H9 (cell line): ENCODE data around the gene VTA1. TPM values are rescaled to one million over a fixed set of nuclear protein-coding genes. Genes with fewer than 3 reads are reported as not detected.
A peak's percentile ranks its signal among the peaks of the same experiment; 100 is the strongest.

Experiments
- DNase-seq: peaks from one replicate; pipeline ENCODE4 v3.0.0-alpha.2; 2017
- H2AFZ ChIP-seq: one replicate; pipeline ENCODE4 v1.6.1; 2013; ENCODE audit warnings: mild to moderate bottlenecking, low read length, control low read depth, moderate library complexity
- H2AK5ac ChIP-seq: 2 replicates; pipeline ENCODE4 v1.6.1; 2013; ENCODE audit warnings: low read length, control low read depth, mixed read lengths; ENCODE audit not compliant: insufficient read length
- H2BK120ac ChIP-seq: one replicate; pipeline ENCODE4 v1.6.1; 2013; ENCODE audit warnings: low read depth, mild to moderate bottlenecking, low read length, control low read depth, inconsistent platforms; ENCODE audit not compliant: poor library complexity, severe bottlenecking
- H2BK12ac ChIP-seq: 2 replicates; pipeline ENCODE4 v1.6.1; 2013; ENCODE audit warnings: low read length, control low read depth, mixed read lengths, low read depth; ENCODE audit not compliant: insufficient read length
- H2BK15ac ChIP-seq: 2 replicates; pipeline ENCODE4 v1.6.1; 2013; ENCODE audit warnings: low read depth, low read length, control low read depth
- H2BK20ac ChIP-seq: one replicate; pipeline ENCODE4 v1.6.1; 2013; ENCODE audit warnings: low read depth, mild to moderate bottlenecking, low read length, control low read depth, inconsistent platforms; ENCODE audit not compliant: poor library complexity, severe bottlenecking
- H2BK5ac ChIP-seq: 2 replicates; pipeline ENCODE4 v1.6.1; 2013; ENCODE audit warnings: low read length, control low read depth, mixed read lengths; ENCODE audit not compliant: insufficient read length
- H3K14ac ChIP-seq: 2 replicates; pipeline ENCODE4 v1.6.1; 2013; ENCODE audit warnings: low read length, control low read depth; ENCODE audit not compliant: insufficient read depth
- H3K18ac ChIP-seq: 2 replicates; pipeline ENCODE4 v1.6.1; 2013; ENCODE audit warnings: low read depth, mild to moderate bottlenecking, mixed read lengths, low read length, control low read depth; ENCODE audit not compliant: insufficient read length
- H3K23ac ChIP-seq: 2 replicates; pipeline ENCODE4 v1.6.1; 2013; ENCODE audit warnings: low read length, control low read depth, mixed read lengths, low read depth; ENCODE audit not compliant: insufficient read length
- H3K23me2 ChIP-seq: 2 replicates; pipeline ENCODE4 v1.6.1; 2013; ENCODE audit warnings: low read depth, mild to moderate bottlenecking, mixed read lengths, low read length, control low read depth; ENCODE audit not compliant: insufficient read length, poor library complexity, severe bottlenecking
- H3K27ac ChIP-seq: 2 replicates; pipeline ENCODE4 v1.5.1; 2013; ENCODE audit warnings: low read length, control low read depth, mixed read lengths, low read depth; ENCODE audit not compliant: insufficient read length
- H3K27me3 ChIP-seq: 2 replicates; pipeline ENCODE4 v1.6.1; 2013; ENCODE audit warnings: low read length, control low read depth, inconsistent platforms; ENCODE audit not compliant: insufficient read depth
- H3K4ac ChIP-seq: 2 replicates; pipeline ENCODE4 v1.6.1; 2013; ENCODE audit warnings: low read depth, mild to moderate bottlenecking, control low read depth, inconsistent platforms, low read length, moderate library complexity
- H3K4me1 ChIP-seq: 2 replicates; pipeline ENCODE4 v1.6.1; 2013; ENCODE audit warnings: low read length, control low read depth, inconsistent platforms; ENCODE audit not compliant: insufficient read depth
- H3K4me2 ChIP-seq: 2 replicates; pipeline ENCODE4 v1.6.1; 2013; ENCODE audit warnings: low read length, control low read depth, mixed read lengths; ENCODE audit not compliant: insufficient read length, insufficient read depth
- H3K56ac ChIP-seq: 2 replicates; pipeline ENCODE4 v1.6.1; 2013; ENCODE audit warnings: low read depth, mild to moderate bottlenecking, mixed read lengths, low read length, control low read depth; ENCODE audit not compliant: insufficient read length
- H3K79me1 ChIP-seq: 2 replicates; pipeline ENCODE4 v1.6.1; 2013; ENCODE audit warnings: low read depth, mild to moderate bottlenecking, moderate library complexity, low read length, control low read depth, inconsistent platforms; ENCODE audit not compliant: insufficient read depth, poor library complexity, severe bottlenecking
- H3K79me2 ChIP-seq: 2 replicates; pipeline ENCODE4 v1.6.1; 2013; ENCODE audit warnings: low read length, control low read depth, inconsistent platforms; ENCODE audit not compliant: insufficient read depth
- H3K9ac ChIP-seq: 2 replicates; pipeline ENCODE4 v1.6.1; 2013; ENCODE audit warnings: low read length, control low read depth, mixed read lengths; ENCODE audit not compliant: insufficient read length; ENCODE audit errors: extremely low read depth
- H3K9me3 ChIP-seq: one replicate; pipeline ENCODE4 v1.6.1; 2013; ENCODE audit warnings: low read depth, low read length, inconsistent platforms; ENCODE audit not compliant: control insufficient read depth
- H3T11ph ChIP-seq: one replicate; pipeline ENCODE4 v1.6.1; 2013; ENCODE audit warnings: mild to moderate bottlenecking, low read length, control low read depth, inconsistent platforms
- H4K20me1 ChIP-seq: one replicate; pipeline ENCODE4 v1.6.1; 2013; ENCODE audit not compliant: control insufficient read depth, insufficient read length, insufficient read depth
- H4K5ac ChIP-seq: 2 replicates; pipeline ENCODE4 v1.6.1; 2013; ENCODE audit warnings: low read depth, mild to moderate bottlenecking, mixed read lengths, low read length, control low read depth; ENCODE audit not compliant: insufficient read length
- H4K8ac ChIP-seq: replicated peaks from 2 replicates; pipeline ENCODE4 v1.6.1; 2013; ENCODE audit warnings: low read length, control low read depth, mixed read lengths, low read depth; ENCODE audit not compliant: insufficient read length
- H4K91ac ChIP-seq: 2 replicates; pipeline ENCODE4 v1.6.1; 2013; ENCODE audit warnings: low read depth, mild to moderate bottlenecking, moderate library complexity, mixed read lengths, low read length, control low read depth; ENCODE audit not compliant: insufficient read length
- H3K27ac Mint-ChIP-seq, 3 experiments: 2 replicates in 2 of 3; 3 replicates in 1 of 3; pipeline ENCODE4 v1.8.0; 2020 to 2021; ENCODE audit warnings: mixed read lengths in 3 of 3, mild to moderate bottlenecking in 1 of 3, moderate library complexity in 1 of 3
- H3K27me3 Mint-ChIP-seq: 2 replicates; pipeline ENCODE4 v1.8.0; 2021; ENCODE audit warnings: low read depth, mild to moderate bottlenecking, moderate library complexity, mixed read lengths
- H3K36me3 Mint-ChIP-seq, 3 experiments: 2 replicates in 2 of 3; 3 replicates in 1 of 3; pipeline ENCODE4 v1.8.0; 2020 to 2021; ENCODE audit warnings: low read depth in 3 of 3, mixed read lengths in 3 of 3; ENCODE audit not compliant: insufficient read depth in 1 of 3
- H3K4me1 Mint-ChIP-seq, 2 experiments: 2 replicates each; pipeline ENCODE4 v1.8.0; 2020; ENCODE audit warnings: mixed read lengths in 2 of 2
- H3K4me3 Mint-ChIP-seq, 2 experiments: 2 replicates in 1 of 2; 3 replicates in 1 of 2; pipeline ENCODE4 v1.8.0; 2020 to 2021; ENCODE audit warnings: mild to moderate bottlenecking in 2 of 2, mixed read lengths in 2 of 2, moderate library complexity in 1 of 2
- H3K9me3 Mint-ChIP-seq, 2 experiments: 2 replicates in 1 of 2; 3 replicates in 1 of 2; pipeline ENCODE4 v1.8.0; 2020; ENCODE audit warnings: mild to moderate bottlenecking in 2 of 2, mixed read lengths in 2 of 2, moderate library complexity in 1 of 2
- CTCF ChIP-seq: fragments of 200-600 bp; sonication (generic); conservative IDR thresholded peaks from 3 replicates; pipeline ENCODE4 v1.8.0; 2021; ENCODE audit warnings: antibody characterized with exemption, mild to moderate bottlenecking
- WGBS: extraction: QIAGEN DNeasy Blood & Tissue Kit; methylation state at CpG from one replicate; pipeline ENCODE4 v1.1.7; 2013; ENCODE audit warnings: missing lambda C conversion rate, low lambda C conversion rate, mixed read lengths; ENCODE audit not compliant: insufficient read length; ENCODE audit errors: extremely low coverage; 5-methylcytosine and 5-hydroxymethylcytosine counted together
- total RNA-seq: library from RNA; stranded (reverse); gene quantifications from 2 replicates; pipeline ENCODE4 v1.2.1, GENCODE V29; 2021

Gene VTA1
- total RNA-seq, 1 experiment from 2014 or later, result 63.1 TPM

GRCh38 chr6:142155091-142155490 lies 8.0 kb downstream of the VTA1 start:
- TF ChIP-seq CTCF, result no peak
- Histone ChIP-seq H3K23ac (no peak overlapping the region), H4K20me1 (no peaks in the 10 kb centered on the region), H4K91ac (no peak overlapping the region), H3K79me1 (no peaks in the 10 kb centered on the region), H2BK5ac (no peak overlapping the region), H3K27me3 (no peaks in the 10 kb centered on the region), H4K8ac (no peak overlapping the region), H3K14ac (no peak overlapping the region), H3K18ac (no peak overlapping the region), H3K9me3 (no peaks in the 10 kb centered on the region), H3K23me2 (no peaks in the 10 kb centered on the region), H3K4ac (no peak overlapping the region), H3K4me1 (no peaks in the 10 kb centered on the region), H3K9ac (no peak overlapping the region), H2BK120ac (no peak overlapping the region), H2BK12ac (no peak overlapping the region), H3K27ac (no peak overlapping the region), H2BK15ac (no peak overlapping the region), H3K56ac (no peak overlapping the region), H3K4me2 (no peak overlapping the region), H2AFZ (no peak overlapping the region), H4K5ac (no peak overlapping the region), H3K79me2 (peaks cover 16% of the 10 kb centered on the region; the same call in 1 of the 2 replicates), H2AK5ac (no peak overlapping the region), H2BK20ac (no peak overlapping the region), H3T11ph (no peak overlapping the region)
- H3K4me3 Mint-ChIP-seq, result no peak overlapping the region
- H3K9me3 Mint-ChIP-seq, result no peaks in the 10 kb centered on the region
- WGBS, result no CpG with 5 or more reads among the region's 3 CpGs
- DNase-seq, result no peak
- H3K36me3 Mint-ChIP-seq, result peaks cover 2 to 9% (median 9%) of the 10 kb centered on the region in 3 experiments; a peak in 4 of 7 replicates
- peaks cover 22 to 38% of the 10 kb centered on the region in 2 experiments for H3K4me1 Mint-ChIP-seq
- H3K27me3 Mint-ChIP-seq, result no peaks in the 10 kb centered on the region
- peak overlapping the region in 1 of 3 experiments; percentile 86; a peak in 2 of 7 replicates for H3K27ac Mint-ChIP-seq
